22Rv1 (cell line): ENCODE measurements around the gene RASGRP2.

Source experiments
- CTCF ChIP-seq: fragments of 450-650 bp; IDR thresholded peaks from 2 replicates; pipeline ENCODE4 v1.5.1; 2017; ENCODE audit warnings: mild to moderate bottlenecking
- ZFX ChIP-seq: fragments of 450-650 bp; IDR thresholded peaks from 2 replicates; pipeline ENCODE4 v1.6.1; 2017; ENCODE audit warnings: antibody characterized with exemption, borderline replicate concordance

DNA sequence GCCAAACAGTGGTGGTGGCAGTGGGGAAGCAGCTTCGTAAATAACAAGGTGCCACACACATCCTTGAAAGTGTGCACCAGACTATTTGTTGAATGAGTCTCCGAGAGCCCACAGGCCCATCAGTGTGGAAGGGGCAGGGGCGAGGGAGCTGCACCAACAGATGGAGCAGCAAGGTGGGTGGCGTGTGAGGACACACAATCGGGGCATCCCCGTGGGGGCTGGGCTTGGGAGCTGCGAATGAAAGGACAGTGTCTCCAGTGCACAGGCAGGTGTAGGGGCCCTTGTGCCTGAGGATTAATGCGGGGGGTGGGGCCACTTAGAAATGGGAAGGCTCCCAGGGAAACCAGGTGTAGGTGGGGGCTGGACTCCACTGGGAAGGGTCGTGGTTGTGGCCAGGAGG, 23.8 kb downstream of the RASGRP2 start:
- TF ChIP-seq ZFX, result no peak
- no peak for TF ChIP-seq CTCF
